K562 (cell line): Measurements from ENCODE around the gene TRIM45. TPM values are rescaled to one million over a fixed set of nuclear protein-coding genes. Genes with fewer than 3 reads are reported as not detected.

ENCODE experiments used
- CHCHD3 ChIP-seq: fragments of 250-450 bp; sonication (Bioruptor Pico); IDR thresholded peaks from 2 replicates; pipeline ENCODE4 v2.1.2; 2022; ENCODE audit warnings: mild to moderate bottlenecking
- ETV1 ChIP-seq: fragments of 450-650 bp; conservative IDR thresholded peaks from 2 replicates; pipeline ENCODE4 v1.6.1; 2016; ENCODE audit warnings: missing genetic modification characterization, control low read depth, low read depth, missing compliant biosample characterization
- SMARCE1 ChIP-seq: fragments of 450-650 bp; IDR thresholded peaks from 2 replicates; pipeline ENCODE4 v1.7.1; 2016; ENCODE audit warnings: mild to moderate bottlenecking
- WHSC1 ChIP-seq: IDR thresholded peaks from one replicate; pipeline ENCODE4 v1.6.1; 2012; ENCODE audit warnings: low read length, control low read depth, inconsistent platforms
- YY1 ChIP-seq, 3 experiments: IDR thresholded peaks; 2 replicates each; pipeline ENCODE4 v1.6.1; 2011; ENCODE audit warnings: low read length in 2 of 3, mild to moderate bottlenecking in 2 of 3, moderate library complexity in 2 of 3, borderline replicate concordance in 1 of 3, control low read depth in 1 of 3, low read depth in 1 of 3; ENCODE audit not compliant: insufficient read depth in 3 of 3, insufficient replicate concordance in 2 of 3, control insufficient read depth in 1 of 3, insufficient read length in 1 of 3; ENCODE audit errors: extremely low read depth in 1 of 3
- ZNF197 ChIP-seq: fragments of 200-800 bp; sonication (Bioruptor generic); IDR thresholded peaks from 2 replicates; pipeline ENCODE4 v1.6.1; 2016; ENCODE audit warnings: low read depth, missing genetic modification characterization, missing compliant biosample characterization
- ZNF780A ChIP-seq: fragments of 250-450 bp; sonication (Bioruptor Pico); IDR thresholded peaks from 2 replicates; pipeline ENCODE4 v1.5.0; 2021; ENCODE audit warnings: mild to moderate bottlenecking
- polyA plus RNA-seq, 8 experiments: library from polyadenylated mRNA; depleted of rRNA in 4 of 8; stranded (reverse) in 5 of 8; unstranded in 3 of 8; fragments of >200 nt; fragmentation: Nextera tagmentation in 2 of 8; fragmentation: Illumina TruSeq in 1 of 8; extraction: Ambion mirVana in 2 of 8; extraction: Trizol in 1 of 8; gene quantifications; 2 replicates each; pipeline versions ENCODE4 v1.2.1 to v1.2.3, GENCODE V29; 2011 to 2014; ENCODE audit warnings: inconsistent platforms in 1 of 8, missing spikeins in 1 of 8
- total RNA-seq, 7 experiments: library from RNA; depleted of rRNA in 6 of 7; stranded (reverse); fragments of >200 nt in 6 of 7; fragmentation: Illumina TruSeq in 2 of 7; extraction: Trizol in 2 of 7; gene quantifications; 2 replicates each; pipeline versions ENCODE4 v1.2.1 to v1.2.3, GENCODE V29; 2011 to 2021; ENCODE audit warnings: low replicate concordance in 1 of 7
- TF ChIP-seq, protein P1 (sequence below): fragments of 150-350 bp; conservative IDR thresholded peaks from 2 replicates; pipeline ENCODE4 v1.6.1; 2014; ENCODE audit warnings: low read length
- TF ChIP-seq, protein P2 (sequence below): fragments of 450-650 bp; IDR thresholded peaks from 2 replicates; pipeline ENCODE4 v1.6.1; 2016; ENCODE audit warnings: low read depth, mild to moderate bottlenecking, moderate library complexity

The TRIM45 gene
- total and polyA plus RNA-seq, 9 of the 15 experiments (the other 6 are each of a cell fraction or from before 2014, with no cell fraction given), result 1.9 to 6.2 (median 3.6) TPM

DNA sequence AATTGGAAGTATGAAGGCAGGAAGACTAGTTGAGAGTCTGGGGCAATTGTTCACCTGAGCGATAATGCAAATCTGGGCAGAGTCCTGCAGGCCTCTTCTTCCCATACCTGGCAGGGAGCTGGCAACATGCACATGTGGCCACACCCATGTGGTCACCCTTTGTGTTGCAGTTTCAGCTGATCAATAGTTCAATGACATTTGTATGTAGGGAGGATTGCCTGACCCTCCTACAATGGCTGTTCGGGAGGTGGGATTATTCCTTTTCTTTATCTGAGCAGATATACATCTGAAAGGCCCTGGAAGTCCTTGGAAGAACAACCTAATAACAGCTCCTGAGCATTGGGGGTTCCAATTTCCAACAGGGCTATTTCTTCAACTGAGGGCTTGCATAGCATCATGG, 15.2 kb upstream of the TRIM45 start (continued):
- TF ChIP-seq YY1 (IDR thresholded peaks at IDR 0.05; ENCODE audit: borderline replicate concordance in 1 of 3, control insufficient read depth in 1 of 3, extremely low read depth in 1 of 3, insufficient read depth in 3 of 3, insufficient read length in 1 of 3, insufficient replicate concordance in 2 of 3, low read depth in 1 of 3, low read length in 2 of 3) (no peak), ETV1 (no peak), WHSC1 (no peak), CHCHD3 (no peak), SMARCE1 (no peak), ZNF780A (CRISPR knock-in tag) (no peak), ZNF197 (CRISPR knock-in tag) (no peak)
- TF ChIP-seq, protein P1, sequence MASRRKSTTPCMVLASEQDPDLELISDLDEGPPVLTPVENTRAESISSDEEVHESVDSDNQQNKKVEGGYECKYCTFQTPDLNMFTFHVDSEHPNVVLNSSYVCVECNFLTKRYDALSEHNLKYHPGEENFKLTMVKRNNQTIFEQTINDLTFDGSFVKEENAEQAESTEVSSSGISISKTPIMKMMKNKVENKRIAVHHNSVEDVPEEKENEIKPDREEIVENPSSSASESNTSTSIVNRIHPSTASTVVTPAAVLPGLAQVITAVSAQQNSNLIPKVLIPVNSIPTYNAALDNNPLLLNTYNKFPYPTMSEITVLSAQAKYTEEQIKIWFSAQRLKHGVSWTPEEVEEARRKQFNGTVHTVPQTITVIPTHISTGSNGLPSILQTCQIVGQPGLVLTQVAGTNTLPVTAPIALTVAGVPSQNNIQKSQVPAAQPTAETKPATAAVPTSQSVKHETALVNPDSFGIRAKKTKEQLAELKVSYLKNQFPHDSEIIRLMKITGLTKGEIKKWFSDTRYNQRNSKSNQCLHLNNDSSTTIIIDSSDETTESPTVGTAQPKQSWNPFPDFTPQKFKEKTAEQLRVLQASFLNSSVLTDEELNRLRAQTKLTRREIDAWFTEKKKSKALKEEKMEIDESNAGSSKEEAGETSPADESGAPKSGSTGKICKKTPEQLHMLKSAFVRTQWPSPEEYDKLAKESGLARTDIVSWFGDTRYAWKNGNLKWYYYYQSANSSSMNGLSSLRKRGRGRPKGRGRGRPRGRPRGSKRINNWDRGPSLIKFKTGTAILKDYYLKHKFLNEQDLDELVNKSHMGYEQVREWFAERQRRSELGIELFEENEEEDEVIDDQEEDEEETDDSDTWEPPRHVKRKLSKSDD, result no peak
- TF ChIP-seq, protein P2, sequence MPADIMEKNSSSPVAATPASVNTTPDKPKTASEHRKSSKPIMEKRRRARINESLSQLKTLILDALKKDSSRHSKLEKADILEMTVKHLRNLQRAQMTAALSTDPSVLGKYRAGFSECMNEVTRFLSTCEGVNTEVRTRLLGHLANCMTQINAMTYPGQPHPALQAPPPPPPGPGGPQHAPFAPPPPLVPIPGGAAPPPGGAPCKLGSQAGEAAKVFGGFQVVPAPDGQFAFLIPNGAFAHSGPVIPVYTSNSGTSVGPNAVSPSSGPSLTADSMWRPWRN, result no peak
- TF ChIP-seq, all 486 proteins: peak for 0
